NB4 (cell line): ENCODE measurements around the gene MDM2.

Source experiments
- CTCF ChIP-seq: IDR thresholded peaks from one replicate; pipeline ENCODE4 v1.5.1; 2012; ENCODE audit warnings: low read depth, low read length
- POLR2A ChIP-seq: IDR thresholded peaks from 2 replicates; pipeline ENCODE4 v1.6.1; 2011; ENCODE audit warnings: mild to moderate bottlenecking; ENCODE audit not compliant: insufficient read length; ENCODE audit errors: extremely low read depth
- TF ChIP-seq, protein P1 (sequence below): IDR thresholded peaks from 2 replicates; pipeline ENCODE4 v1.6.1; 2011; ENCODE audit warnings: low read depth, low read length

DNA sequence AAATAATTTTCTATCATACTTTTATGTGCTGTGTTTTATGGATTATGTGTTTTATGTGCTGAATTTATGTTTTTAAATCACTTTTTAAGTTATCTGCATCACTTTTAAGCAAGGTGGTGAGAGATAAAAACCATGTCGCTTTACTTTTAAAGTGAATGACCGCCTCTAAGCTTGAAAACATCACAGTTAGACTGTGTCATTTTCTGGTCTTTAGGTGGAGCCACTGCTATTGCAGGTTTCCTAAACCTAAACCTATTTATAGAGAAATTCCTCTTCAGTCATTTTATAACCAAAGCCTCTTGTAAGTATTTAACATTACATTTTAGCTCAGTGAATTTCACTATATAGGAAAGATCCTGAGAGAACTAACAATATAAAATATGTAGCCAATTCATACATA lies 21.0 kb upstream of the MDM2 start:
- TF ChIP-seq CTCF (peak; percentile 20), POLR2A (no peak)
- TF ChIP-seq, protein P1, sequence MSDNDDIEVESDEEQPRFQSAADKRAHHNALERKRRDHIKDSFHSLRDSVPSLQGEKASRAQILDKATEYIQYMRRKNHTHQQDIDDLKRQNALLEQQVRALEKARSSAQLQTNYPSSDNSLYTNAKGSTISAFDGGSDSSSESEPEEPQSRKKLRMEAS = no peak
